ENCODE data around the gene UQCC2.

Gene UQCC2

DNA sequence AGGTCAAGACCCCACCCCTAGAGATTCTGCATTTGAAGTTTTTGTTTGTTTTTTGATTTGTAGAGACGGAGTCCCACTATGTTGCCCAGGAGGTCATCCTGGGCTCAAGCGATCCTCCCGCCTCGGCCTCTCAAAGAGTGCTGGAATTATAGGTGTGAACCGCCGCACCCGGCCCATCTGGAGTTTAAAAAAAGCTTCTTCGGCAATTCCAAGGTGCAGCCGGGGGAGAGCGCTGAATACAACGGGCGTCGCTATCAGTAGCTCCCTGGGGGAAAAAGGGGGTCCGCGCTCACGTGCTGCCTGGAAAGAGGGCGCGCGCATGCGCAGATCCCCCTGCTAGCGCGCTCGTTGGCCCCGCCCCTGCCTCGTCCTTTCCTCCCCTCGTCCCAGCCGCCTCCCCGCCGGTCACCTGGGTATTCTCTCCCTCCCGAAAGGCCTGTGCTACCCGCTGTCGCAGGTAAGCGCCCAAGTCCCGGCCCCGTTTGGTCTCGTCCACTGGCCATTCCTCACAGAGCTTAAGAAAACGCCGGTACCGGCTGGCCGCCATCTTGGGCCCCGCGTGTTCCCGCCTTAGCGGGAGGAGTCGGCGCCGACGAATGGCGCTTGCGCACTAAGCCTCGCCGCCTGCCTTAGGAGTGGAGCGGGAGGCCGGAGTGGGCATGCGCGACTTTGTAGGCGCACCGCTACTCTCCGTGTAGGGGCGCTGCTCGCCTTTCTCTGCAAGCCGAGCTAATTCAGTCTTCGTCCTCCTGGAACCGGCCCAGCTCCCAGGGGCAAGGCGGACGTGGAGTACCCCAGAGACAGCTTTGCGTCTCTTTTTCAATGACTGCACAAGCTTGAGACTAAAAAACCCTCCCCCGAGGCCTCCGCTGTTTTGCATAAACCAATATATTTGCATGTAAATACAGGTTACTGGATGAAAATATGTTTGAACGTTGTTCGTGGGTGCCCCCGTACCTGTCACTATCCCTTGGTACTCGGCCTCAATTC, at the start of gene UQCC2:
UQCC2 (minus strand) TSS at position 561 of the 990 bp plus-strand sequence; CDS start at position 547, 14 bp downstream.
- DNase-seq (ENCODE audit: low read depth in 2 of 2): peak; percentile 97

DNA sequence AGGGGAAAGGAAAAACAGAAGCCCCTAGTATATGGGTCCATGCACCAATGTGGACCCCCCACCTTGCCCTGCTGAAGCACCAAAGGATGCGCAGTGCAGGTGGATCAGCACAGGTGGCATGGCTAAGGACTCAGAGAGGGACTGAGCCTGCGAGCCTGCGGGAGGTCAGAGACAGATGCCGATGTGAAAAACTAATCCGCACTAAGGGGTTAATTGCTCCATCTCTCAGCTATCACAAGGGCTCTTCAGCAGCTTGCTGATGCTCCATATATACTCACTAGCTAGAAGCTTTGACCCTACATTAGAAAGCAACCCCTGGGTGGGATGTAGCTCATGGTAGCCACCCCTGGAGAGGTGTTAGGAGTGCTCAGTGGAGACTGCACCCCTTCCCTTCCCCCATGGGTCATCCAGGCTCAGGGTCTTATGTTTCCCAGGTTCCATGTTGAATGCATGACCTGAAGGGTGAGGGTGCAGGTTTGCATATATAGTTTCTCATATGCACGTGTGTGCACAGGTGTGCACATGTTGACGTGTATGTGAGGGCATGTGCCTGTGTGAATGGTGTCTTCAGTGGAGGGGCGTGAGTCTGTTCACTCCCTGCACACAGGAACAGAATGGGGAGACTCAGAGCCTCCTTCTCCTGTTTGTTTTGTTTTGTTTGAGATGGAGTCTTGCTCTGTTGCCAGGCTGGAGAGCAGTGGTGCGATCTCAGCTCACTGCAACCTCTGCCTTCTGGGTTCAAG, 48.6 kb upstream of the UQCC2 start:
- no peak for DNase-seq (ENCODE audit: low read depth in 2 of 2)

DNA sequence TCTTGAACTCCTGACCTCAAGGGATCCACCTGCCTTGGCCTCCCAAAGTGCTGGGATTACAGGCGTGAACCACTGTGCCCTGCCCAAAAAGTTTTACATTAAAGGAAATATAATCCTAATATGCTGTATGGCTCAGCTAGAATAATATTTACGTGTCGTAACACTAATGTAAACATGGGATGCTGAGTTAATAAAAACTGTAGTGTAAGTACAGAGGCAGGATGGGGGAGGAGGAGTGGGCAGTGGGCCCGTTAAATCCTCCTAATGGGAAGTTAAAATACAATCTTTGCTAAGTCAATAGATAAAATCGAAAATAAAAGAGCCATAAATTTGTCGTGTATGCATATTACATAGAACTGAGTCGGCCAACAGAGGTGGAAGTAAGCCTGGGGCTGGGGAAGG, 47.3 kb upstream of the UQCC2 start:
- DNase-seq (ENCODE audit: low read depth in 2 of 2): no peak

DNA sequence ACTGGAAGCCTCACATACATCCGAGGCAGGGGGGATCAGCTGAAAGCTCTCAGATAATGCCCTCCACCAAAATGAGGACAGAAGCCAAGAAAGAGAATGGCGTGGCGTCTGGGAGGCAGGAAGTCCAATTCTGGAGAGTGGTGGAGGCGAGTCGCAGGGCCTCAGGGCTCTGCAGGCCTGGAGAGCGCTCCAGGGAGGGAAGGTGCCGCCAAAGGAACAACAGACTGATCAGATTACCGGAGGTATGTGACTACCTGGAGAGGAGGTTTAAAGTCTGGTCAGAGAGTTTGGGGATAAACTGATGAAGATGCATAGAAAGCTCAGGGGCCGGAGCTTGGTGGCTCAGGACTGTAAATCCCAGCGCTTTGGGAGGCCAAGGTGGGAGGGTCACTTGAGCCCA, 46.4 kb upstream of the UQCC2 start:
- DNase-seq (ENCODE audit: low read depth in 2 of 2): no peak

DNA sequence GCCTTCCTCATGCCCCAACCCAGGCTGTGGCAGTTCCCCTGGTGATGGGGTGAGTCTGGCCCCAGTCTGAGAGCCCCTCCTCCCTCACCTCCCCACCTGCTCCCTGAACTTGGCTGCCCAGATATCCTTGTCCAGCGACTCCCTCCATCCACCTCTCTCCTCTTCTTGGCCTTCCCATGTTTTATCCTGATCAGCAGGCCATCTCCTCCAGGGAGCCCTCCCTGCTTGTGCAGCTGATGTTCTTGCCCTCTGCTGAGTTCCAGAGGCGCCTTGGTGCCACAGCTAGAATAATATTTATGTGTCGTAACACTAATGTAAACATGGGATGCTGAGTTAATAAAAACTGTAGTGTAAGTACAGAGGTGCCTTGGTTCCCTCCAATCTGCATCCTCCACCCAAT, 45.6 kb upstream of the UQCC2 start:
- DNase-seq (ENCODE audit: low read depth in 2 of 2): no peak

DNA sequence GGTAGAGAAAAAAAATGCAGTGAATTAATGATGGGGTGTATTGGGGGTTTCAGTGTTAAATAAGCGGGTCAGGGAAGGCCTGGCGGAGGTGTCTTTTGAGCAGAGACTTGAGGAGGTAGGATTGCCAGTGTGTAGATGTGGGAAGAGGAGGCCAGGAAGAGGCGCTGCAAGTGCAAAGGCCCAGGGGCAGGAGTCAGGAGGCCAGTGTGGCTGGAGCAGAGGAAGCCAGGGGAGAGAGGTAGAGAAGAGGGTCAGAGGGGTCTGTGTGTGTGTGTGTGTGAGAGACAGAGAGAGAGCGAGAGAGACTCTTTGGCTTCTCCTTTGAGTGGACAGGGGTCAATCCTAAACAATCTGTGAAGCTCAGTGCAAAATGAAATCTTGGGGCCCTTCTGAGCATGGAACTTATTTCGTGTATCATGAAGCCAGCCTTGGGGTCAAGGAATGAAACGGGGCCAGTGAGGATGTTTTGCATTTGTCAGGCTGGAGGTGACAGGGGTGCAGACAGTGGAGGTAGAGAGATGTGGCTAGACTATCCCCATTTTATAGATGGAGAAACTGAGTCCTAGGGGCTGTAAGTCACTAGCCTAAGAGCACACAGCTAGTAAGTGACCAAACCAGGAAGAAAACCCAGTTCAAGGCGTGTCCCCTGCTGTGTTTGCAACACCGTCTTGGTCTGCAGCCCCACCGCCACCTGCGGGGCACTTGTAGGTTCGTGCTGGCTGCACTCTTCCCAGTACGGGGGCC, 44.9 kb upstream of the UQCC2 start:
- DNase-seq (ENCODE audit: low read depth in 2 of 2): no peak

DNA sequence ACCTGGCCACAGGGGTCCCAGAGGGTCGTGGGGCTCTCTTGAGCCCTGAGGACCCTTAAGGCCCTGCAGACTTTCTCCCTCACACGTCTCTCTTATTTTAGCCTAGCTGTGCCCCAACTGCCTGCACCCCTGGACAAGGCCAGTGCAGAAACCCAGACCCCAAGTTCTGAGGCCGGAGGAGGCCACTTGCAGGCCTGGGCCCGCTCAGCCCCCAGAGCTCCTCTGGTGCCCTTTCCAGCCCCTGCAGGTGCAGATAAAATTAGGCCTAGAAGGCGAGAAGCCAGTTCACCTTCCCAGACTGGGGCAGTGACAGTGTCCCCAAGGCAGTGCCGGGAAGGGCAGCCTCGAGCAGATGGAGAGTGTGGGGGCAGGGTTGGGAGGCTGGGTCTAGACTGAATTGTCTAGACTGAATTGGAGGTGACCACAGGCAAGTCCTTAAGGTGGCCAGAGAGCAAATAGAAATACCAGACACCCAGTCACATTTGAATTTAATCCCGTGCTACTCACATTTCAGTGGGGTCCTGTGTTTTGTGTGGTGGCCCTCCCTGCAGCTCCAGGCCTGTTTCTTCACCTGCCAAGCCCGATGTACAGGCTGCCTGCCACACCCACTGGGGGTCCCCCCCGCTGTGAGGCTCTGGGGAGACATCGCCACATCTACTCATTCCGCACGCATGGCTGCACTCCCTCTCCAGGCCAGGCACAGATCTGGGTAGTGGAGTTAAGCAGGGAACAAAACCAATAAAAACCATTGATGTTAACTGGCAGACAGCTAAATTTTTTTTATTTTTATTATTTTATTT, 43.8 kb upstream of the UQCC2 start:
- no peak for DNase-seq (ENCODE audit: low read depth in 2 of 2)

DNA sequence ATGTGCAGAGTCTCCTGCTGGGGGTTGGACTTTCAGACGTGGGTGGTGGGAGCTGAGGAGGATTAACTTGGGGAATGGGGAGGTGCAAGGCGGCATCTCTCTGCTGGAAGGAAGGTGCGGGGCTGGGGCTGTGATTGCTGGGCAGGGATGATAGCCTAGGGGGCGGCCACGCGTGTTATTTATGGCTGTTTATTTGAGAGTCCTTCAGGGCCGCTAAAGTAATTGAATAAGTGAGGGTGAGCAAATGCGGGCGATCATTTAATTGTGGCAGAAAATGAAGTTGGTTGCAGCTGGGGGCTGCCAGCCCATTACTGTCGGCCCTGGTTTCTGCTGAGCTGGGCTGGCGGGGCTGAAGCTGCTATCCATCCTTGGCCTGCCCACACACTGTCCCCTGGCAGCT, 42.7 kb upstream of the UQCC2 start:
- DNase-seq (ENCODE audit: low read depth in 2 of 2): no peak

DNA sequence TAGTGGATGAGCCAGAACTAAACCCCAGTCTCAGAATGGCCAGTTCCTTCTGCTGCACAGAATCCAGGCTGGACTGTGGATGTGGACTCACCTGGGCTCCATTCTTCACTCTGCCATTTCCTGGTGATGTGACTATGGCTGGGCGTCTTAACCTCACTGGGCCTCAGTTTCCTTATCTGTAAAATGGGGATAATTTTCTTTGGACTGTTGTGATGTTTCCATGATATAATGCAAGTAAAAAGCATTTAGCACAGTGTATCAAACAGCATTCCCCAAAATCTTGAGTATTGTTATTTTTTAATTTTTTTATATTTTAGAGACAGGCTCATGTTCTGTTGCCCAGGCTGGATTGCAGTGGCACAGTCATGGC, 41.1 kb upstream of the UQCC2 start:
- no peak for DNase-seq (ENCODE audit: low read depth in 2 of 2)

DNA sequence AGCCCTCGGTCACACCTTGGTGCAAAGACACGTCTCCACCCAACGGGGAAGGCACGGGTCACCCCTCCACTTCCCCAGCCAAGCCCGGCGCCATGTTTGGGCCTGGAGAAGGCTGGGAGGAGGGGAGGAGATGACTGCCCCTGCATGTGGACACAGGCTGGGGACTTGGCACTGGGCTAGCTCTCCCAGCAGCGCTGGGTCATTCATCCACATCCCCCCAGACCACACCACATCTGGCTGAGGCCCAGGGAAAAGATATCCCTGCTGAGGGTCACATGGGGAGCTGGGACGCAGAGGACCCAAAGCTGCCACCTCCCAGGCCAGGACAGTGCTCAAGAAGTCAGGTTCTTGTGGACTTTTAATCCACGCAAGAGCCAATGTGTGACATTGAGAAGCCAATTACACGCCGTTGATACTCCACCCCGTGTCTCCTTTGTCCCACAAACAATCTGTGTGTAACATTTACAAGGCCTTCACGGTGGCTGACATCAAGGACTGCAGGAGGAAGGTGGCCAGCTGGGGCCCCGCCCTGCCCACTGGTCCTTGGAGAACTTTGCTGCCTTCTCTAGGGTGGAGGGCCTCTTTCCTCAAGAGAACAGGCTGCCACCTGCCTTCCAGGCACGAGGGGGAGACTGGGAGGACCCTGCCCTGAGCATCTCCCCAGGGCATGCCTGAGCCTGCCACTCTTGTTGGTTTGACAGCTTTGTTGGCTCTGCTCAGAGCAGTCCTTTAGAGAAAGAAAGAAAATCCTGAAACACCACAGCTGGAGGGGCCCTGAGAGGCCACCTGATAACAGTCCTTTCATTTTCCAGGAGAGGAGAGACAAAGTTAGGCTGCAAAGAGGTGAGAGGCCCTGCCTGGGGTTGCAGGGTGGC, 40.5 kb upstream of the UQCC2 start:
- DNase-seq (ENCODE audit: low read depth in 2 of 2): no peak

DNA sequence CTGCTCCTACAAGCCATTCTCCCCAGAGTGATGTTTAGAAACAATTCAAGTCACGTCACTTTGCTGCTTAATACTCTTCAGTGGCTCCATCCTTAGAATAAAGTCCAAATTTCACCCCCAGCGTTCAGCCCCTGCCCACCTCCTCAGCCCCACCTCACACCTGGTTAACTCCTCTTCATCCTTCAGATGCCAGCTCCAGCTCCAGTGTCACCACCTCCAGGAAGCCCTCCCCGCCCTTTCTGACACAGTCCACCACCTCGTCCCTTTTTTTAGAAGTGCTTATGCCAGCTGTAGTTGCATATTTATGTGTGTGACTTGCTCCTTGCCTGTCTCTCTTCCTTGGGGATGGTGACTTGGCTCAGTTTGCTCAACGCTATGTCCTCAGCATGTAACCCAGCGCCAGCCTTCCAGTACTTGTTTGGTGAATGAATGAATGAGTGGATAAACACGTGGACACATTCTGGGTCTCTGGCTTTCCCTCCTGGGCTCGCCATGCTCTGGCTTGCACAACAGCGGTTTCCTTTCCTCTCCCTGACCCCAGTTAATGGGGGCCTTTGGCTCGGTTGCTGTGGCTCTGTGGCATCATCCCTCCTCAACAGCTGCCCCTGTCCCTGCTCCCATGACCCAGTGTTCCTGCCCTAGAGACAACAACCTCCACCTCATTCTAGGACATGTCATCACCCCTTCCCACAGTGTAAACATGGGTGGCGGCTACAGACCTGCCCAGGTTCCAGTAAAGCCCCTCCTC, 38.9 kb upstream of the UQCC2 start:
- DNase-seq (ENCODE audit: low read depth in 2 of 2): no peak

DNA sequence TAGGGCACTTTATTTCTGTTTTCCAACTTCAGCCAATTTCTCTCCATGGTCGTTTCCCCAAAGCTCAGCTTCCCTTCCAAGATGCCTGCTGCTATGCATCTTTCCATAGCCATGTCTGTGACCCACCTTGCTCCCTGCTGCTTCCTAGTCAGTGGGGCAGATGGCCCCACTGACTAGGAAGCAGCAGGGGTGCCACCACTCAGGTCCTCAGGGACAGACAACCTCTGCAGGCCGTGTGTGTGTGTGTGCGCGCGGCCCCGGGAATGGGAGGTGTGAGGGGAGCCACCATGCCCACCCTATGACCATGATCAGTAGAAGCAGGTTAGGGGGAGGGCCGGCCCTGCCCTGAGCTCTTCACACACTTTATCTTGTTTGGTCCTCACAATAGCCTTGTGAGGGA, 37.9 kb upstream of the UQCC2 start:
- DNase-seq (ENCODE audit: low read depth in 2 of 2): no peak

DNA sequence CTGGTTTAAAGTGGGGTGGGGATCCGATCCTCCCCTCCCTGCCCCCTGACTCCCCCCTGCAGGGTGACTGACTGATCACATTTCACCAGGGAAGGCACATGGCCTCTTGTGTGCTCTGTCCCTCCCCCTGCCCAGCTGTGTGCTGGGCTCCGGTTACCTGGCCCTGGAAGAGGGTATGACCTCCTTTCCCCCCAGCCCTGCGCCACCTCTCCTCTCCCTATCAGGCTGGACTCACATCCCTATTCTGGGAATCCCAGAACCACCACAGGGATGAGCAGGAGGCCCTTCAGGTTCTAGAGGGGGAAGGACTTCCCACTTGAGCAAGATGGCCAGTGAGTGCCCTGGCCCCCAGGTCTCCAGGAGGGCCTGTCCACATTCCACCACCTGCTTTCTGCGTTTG, 37.3 kb upstream of the UQCC2 start:
- no peak for DNase-seq (ENCODE audit: low read depth in 2 of 2)

DNA sequence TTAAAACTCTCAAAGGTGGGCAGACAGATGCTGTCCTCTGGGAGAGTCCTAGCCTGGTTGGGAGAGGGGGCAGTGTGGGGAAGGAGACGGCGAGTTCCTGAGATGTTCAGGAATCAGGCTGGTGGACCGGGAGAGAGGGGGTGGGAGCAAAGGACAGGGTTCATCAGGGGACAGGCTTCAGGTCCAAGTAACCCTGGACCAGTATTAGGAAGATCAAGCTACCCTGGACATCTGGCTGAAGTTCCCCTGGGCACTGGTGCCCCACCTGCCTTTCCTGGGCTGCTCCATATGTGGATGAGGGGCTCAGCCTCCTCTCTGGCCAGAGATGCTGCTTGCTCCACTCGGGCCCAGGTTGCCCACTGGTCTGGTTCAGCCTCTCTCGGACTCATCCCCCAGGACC, 36.3 kb upstream of the UQCC2 start:
- DNase-seq (ENCODE audit: low read depth in 2 of 2): no peak

DNA sequence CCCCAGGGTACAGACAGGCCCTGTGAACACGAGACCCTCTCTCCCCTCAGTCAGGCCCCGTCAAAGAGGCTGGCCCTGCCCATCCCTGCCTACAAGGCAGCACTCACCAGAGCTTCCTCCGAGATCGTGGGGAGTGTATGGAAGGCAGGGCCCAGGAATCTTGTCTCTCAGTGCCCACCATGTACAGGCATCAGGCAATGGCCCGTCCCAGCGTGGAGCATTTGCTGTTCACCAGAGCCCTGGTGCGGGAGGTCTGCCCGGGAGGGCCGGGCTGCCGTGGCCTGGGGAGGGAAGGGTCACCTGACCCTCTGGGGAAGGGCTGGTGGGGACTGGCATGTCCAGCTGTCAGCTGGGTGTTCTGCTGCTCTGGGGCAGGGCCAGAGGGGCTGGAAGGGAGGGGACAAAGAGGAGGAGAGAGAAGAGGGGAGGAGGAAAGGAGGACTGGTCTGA, 35.2 kb upstream of the UQCC2 start, which contains the start of gene IP6K3:
IP6K3 (minus strand) TSS at position 255 of the 450 bp plus-strand sequence. CDS start 11,429 bp downstream, outside the sequence.
- no peak for DNase-seq (ENCODE audit: low read depth in 2 of 2)

DNA sequence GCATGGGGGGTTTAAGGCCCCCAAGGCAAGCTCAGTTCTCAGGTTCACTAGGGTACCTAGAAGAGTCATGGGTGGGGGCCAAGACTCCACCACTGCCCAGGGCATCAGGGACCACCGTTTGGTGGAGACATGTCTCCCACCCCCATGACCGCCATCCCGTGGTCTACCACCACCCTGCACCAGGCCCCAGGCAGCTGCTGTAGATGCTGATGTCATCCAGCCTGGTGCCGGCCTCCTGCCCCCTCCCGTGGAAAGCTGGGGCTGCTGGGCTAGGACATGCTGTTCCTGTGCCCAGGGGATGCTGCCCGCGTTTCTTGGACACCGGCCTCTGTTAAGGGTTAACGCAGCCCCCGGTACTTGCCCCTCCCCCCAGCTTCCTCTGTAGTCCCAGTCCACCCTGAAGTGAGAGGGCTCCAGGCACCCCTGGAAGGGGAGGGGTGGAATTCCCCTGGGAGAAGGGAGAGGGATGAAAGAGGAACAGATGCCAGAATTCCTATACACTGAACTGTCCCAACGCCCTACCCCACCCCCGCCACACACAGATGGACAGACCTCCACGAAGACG, 34.6 kb upstream of the UQCC2 start:
- no peak for DNase-seq (ENCODE audit: low read depth in 2 of 2)

DNA sequence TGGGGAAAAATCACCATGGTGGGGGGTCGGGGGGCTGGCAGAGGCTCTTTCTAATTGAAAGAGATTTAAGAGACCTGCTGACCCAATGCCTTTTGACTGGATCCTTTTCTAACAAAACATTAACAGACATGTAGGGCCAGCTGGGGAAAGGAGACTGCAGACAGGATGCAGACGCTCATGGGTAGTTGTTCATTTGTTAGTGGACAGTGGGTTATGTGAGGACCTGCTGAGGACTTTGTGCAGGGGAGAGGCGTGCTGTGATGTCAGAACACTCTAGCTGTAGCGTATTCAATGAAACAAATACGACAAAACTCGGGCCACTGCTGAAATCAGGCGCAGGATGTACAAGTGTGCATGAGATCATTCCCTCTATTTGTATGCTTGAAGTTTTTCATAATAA, 34.0 kb upstream of the UQCC2 start:
- DNase-seq (ENCODE audit: low read depth in 2 of 2): no peak

DNA sequence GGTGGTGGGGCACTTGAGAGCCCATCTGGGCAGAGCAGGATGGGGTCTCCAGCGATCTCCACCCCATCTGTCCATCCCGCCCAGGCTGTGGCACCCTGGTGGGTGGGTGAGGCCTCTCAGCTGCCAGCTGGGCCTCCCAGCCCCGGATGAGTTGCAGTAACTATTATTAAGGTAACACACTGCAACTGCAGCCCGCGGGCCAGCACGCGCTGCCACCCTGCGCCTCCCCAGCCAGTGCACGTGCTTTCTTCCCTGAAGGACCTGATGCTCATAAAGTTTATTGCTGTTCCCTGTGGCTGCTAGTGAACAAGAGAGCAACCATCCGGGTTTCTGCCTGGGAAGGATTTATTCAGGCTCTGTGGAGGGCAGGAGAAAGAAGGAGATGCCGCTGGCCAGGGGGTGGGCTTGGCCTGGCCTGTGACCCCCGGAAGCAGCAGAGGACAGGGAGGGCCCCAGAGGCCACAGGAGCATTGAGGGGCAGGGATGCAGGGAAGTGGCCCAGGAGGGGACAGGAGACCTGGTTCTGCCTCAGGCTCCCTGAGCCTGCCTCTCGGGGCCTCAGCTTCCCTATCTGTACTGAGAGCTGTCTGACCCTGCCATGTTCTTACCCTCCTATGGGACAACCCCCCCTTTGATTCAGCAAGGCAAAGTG, 33.5 kb upstream of the UQCC2 start:
- no peak for DNase-seq (ENCODE audit: low read depth in 2 of 2)
